Activated CD4-positive, alpha-beta T cell treated with anti-CD3 and anti-CD28 coated beads, Interleukin-2, amount 50 U/mL, for 48 hours (primary cell): ENCODE results near the gene NBPF4.
A peak's percentile ranks its signal among the peaks of the same experiment; 100 is the strongest.
"Not testable (repeated sequence)": the region's sequence is repeated elsewhere in the genome, so short reads cannot be mapped to it uniquely, and the experiment has no call there.

Experiments used
- DNase-seq, 2 experiments: peaks; one replicate each; pipeline ENCODE4 v3.0.0-alpha.2; 2020

The NBPF4 gene

GRCh38 chr1:108209456-108210108 lies 34.3 kb downstream of the NBPF4 start:
- DNase-seq, result peak in 1 of 2 experiments; percentile 20

GRCh38 chr1:108208724-108209446 lies 35.0 kb downstream of the NBPF4 start:
- DNase-seq, result no peak

- DNase-seq, result not testable (repeated sequence)
Measured at GRCh38 chr1:108203582-108203981, 40.3 kb downstream of the NBPF4 start.

- DNase-seq, result no peak
Measured at GRCh38 chr1:108201687-108202086, 42.2 kb downstream of the NBPF4 start.

GRCh38 chr1:108200687-108201051 lies 43.2 kb downstream of the NBPF4 start:
- peak; percentile 35 to 55 for DNase-seq

- peak; percentile 79 to 82 for DNase-seq
Measured at GRCh38 chr1:108199781-108200686, 43.8 kb downstream of the NBPF4 start, which contains the start of gene SLC25A24. Gene SLC25A24, minus strand, starts transcription at chr1:108200343. Its CDS starts 205 bp downstream, at chr1:108200138.

GRCh38 chr1:108199201-108199691 lies 44.6 kb downstream of the NBPF4 start:
- no peak for DNase-seq

- no peak for DNase-seq
Measured at GRCh38 chr1:108194051-108194450, 49.8 kb downstream of the NBPF4 start.

GRCh38 chr1:108193333-108193732 lies 50.5 kb downstream of the NBPF4 start:
- no peak for DNase-seq

GRCh38 chr1:108192581-108192980 lies 51.3 kb downstream of the NBPF4 start:
- no peak for DNase-seq

- no peak for DNase-seq
Measured at GRCh38 chr1:108190686-108191416, 53.0 kb downstream of the NBPF4 start.

GRCh38 chr1:108190001-108190634 lies 53.8 kb downstream of the NBPF4 start:
- DNase-seq, result no peak

GRCh38 chr1:108188801-108189200 lies 55.1 kb downstream of the NBPF4 start:
- no peak for DNase-seq

- DNase-seq, result no peak
Measured at GRCh38 chr1:108182959-108183700, 60.7 kb downstream of the NBPF4 start.

GRCh38 chr1:108179018-108179417 lies 64.9 kb downstream of the NBPF4 start:
- DNase-seq, result no peak
